GM18858 (cell line): ENCODE data around the gene UTP15.

Experiments
- ATAC-seq: cut with Tn5 transposase; IDR thresholded peaks from one replicate; pipeline ENCODE4 v1.9.1; 2021; ENCODE audit not compliant: unreplicated experiment

The UTP15 gene

GRCh38 chr5:73619606-73620333 lies 54.2 kb downstream of the UTP15 start:
- no peak for ATAC-seq

GRCh38 chr5:73620334-73620687 lies 54.8 kb downstream of the UTP15 start:
- ATAC-seq, result no peak

GRCh38 chr5:73623060-73623459 lies 57.5 kb downstream of the UTP15 start:
- no peak for ATAC-seq

GRCh38 chr5:73623901-73624404 lies 58.4 kb downstream of the UTP15 start:
- ATAC-seq, result no peak

- ATAC-seq, result no peak
These were observed 59.3 kb downstream of the UTP15 start for GRCh38 chr5:73624888-73625287.

GRCh38 chr5:73625372-73625943 lies 59.9 kb downstream of the UTP15 start:
- ATAC-seq, result no peak

GRCh38 chr5:73625944-73626811 lies 60.6 kb downstream of the UTP15 start, which contains the start of gene ARHGEF28:
Gene ARHGEF28, plus strand, starts transcription at chr5:73626196. Its CDS starts 58,656 bp downstream, at chr5:73684852.
- ATAC-seq, result no peak

GRCh38 chr5:73626814-73627313 lies 61.3 kb downstream of the UTP15 start:
- ATAC-seq, result no peak

- no peak for ATAC-seq
These were observed 63.9 kb downstream of the UTP15 start for GRCh38 chr5:73629456-73629855.

- no peak for ATAC-seq
These were observed 65.2 kb downstream of the UTP15 start for GRCh38 chr5:73630765-73631164.

GRCh38 chr5:73631500-73631899 lies 66.0 kb downstream of the UTP15 start:
- ATAC-seq, result no peak
